Neural crest cell (in vitro differentiated cells): ENCODE results near the gene LIG1. TPM values are rescaled to one million over a fixed set of nuclear protein-coding genes. Genes with fewer than 3 reads are reported as not detected.

Experiments used
- DNase-seq: peaks from one replicate; pipeline ENCODE4 v3.0.0; 2021; ENCODE audit warnings: low read depth, mixed read lengths, low spot score
- H3K27ac Mint-ChIP-seq: one replicate; pipeline ENCODE4 v1.8.0; 2021; ENCODE audit warnings: mild to moderate bottlenecking, mixed read lengths; ENCODE audit not compliant: unreplicated experiment
- H3K27me3 Mint-ChIP-seq: 2 replicates; pipeline ENCODE4 v1.8.0; 2021; ENCODE audit warnings: low read depth, mild to moderate bottlenecking, mixed read lengths
- H3K36me3 Mint-ChIP-seq: 2 replicates; pipeline ENCODE4 v1.8.0; 2021; ENCODE audit warnings: low read depth, mild to moderate bottlenecking, mixed read lengths
- H3K4me1 Mint-ChIP-seq: 2 replicates; pipeline ENCODE4 v1.8.0; 2021; ENCODE audit warnings: mixed read lengths
- H3K4me3 Mint-ChIP-seq: one replicate; pipeline ENCODE4 v1.8.0; 2021; ENCODE audit warnings: mild to moderate bottlenecking, mixed read lengths
- H3K9me3 Mint-ChIP-seq: 2 replicates; pipeline ENCODE4 v1.8.0; 2021; ENCODE audit warnings: mixed read lengths
- CTCF ChIP-seq: fragments of 200-600 bp; sonication (generic); conservative IDR thresholded peaks from 2 replicates; pipeline ENCODE4 v1.5.0; 2021; ENCODE audit warnings: antibody characterized with exemption, mild to moderate bottlenecking
- total RNA-seq: library from RNA; stranded (reverse); gene quantifications from 2 replicates; pipeline ENCODE4 v1.2.1, GENCODE V29; 2021

LIG1 gene
- total RNA-seq, 1 donor from 2014 or later: 144 TPM

- H3K4me1 Mint-ChIP-seq: no peaks in the 10 kb centered on the region
Measured at GRCh38 chr19:48206397-48207093, 36.4 kb upstream of the LIG1 start.

GRCh38 chr19:48203794-48204628 lies 33.9 kb upstream of the LIG1 start:
- no peak overlapping the region for H3K27ac Mint-ChIP-seq
- peaks cover 2% of the 10 kb centered on the region for H3K36me3 Mint-ChIP-seq
- H3K9me3 Mint-ChIP-seq: no peaks in the 10 kb centered on the region
- H3K4me3 Mint-ChIP-seq: no peak overlapping the region
- H3K27me3 Mint-ChIP-seq: no peaks in the 10 kb centered on the region
- H3K4me1 Mint-ChIP-seq: peaks cover 4% of the 10 kb centered on the region
- peak; percentile 93 for DNase-seq
- TF ChIP-seq CTCF: no peak

More at GRCh38 chr19:48206397-48207093, 36.4 kb upstream of the LIG1 start:
- Mint-ChIP-seq H3K27me3 (no peaks in the 10 kb centered on the region), H3K4me3 (no peak overlapping the region), H3K9me3 (no peaks in the 10 kb centered on the region), H3K27ac (no peak overlapping the region), H3K36me3 (peaks cover 5% of the 10 kb centered on the region)
- DNase-seq: no peak
- no peak for TF ChIP-seq CTCF

- H3K36me3 Mint-ChIP-seq: peaks cover 2% of the 10 kb centered on the region
- no peak for DNase-seq
- H3K4me1 Mint-ChIP-seq: peaks cover 4% of the 10 kb centered on the region
- no peak for TF ChIP-seq CTCF
- no peak overlapping the region for H3K27ac Mint-ChIP-seq
- no peaks in the 10 kb centered on the region for H3K27me3 Mint-ChIP-seq
- H3K9me3 Mint-ChIP-seq: no peaks in the 10 kb centered on the region
- H3K4me3 Mint-ChIP-seq: no peak overlapping the region
Measured at GRCh38 chr19:48203222-48203793, 33.2 kb upstream of the LIG1 start.

GRCh38 chr19:48196933-48197665 lies 27.0 kb upstream of the LIG1 start:
- no peak for TF ChIP-seq CTCF
- no peak overlapping the region for H3K4me3 Mint-ChIP-seq
- no peaks in the 10 kb centered on the region for H3K9me3 Mint-ChIP-seq
- H3K4me1 Mint-ChIP-seq: peaks cover 15% of the 10 kb centered on the region
- peak overlapping the region; percentile 35 for H3K27ac Mint-ChIP-seq
- no peaks in the 10 kb centered on the region for H3K27me3 Mint-ChIP-seq
- no peak for DNase-seq
- H3K36me3 Mint-ChIP-seq: peaks cover 3% of the 10 kb centered on the region

- Mint-ChIP-seq H3K36me3 (peaks cover 3% of the 10 kb centered on the region), H3K27me3 (no peaks in the 10 kb centered on the region), H3K4me3 (no peak overlapping the region), H3K9me3 (no peaks in the 10 kb centered on the region), H3K4me1 (peaks cover 15% of the 10 kb centered on the region), H3K27ac (peak overlapping the region; percentile 62)
- no peak for DNase-seq
- no peak for TF ChIP-seq CTCF
Measured at GRCh38 chr19:48196321-48196763, 26.2 kb upstream of the LIG1 start.
